GM21528 (cell line): Measurements from ENCODE around the gene ACLY.
"Not testable (repeated sequence)": the region's sequence is repeated elsewhere in the genome, so short reads cannot be mapped to it uniquely, and the experiment has no call there.

ENCODE experiments used
- ATAC-seq: cut with Tn5 transposase; IDR thresholded peaks from one replicate; pipeline ENCODE4 v1.9.1; 2021; ENCODE audit warnings: mild to moderate bottlenecking, moderate library complexity; ENCODE audit not compliant: unreplicated experiment, low FRiP score

ACLY gene

GRCh38 chr17:41941168-41941567 is 22.4 kb upstream of the ACLY start:
- no peak for ATAC-seq

GRCh38 chr17:41939693-41940090 is 20.9 kb upstream of the ACLY start:
- ATAC-seq: no peak

DNA sequence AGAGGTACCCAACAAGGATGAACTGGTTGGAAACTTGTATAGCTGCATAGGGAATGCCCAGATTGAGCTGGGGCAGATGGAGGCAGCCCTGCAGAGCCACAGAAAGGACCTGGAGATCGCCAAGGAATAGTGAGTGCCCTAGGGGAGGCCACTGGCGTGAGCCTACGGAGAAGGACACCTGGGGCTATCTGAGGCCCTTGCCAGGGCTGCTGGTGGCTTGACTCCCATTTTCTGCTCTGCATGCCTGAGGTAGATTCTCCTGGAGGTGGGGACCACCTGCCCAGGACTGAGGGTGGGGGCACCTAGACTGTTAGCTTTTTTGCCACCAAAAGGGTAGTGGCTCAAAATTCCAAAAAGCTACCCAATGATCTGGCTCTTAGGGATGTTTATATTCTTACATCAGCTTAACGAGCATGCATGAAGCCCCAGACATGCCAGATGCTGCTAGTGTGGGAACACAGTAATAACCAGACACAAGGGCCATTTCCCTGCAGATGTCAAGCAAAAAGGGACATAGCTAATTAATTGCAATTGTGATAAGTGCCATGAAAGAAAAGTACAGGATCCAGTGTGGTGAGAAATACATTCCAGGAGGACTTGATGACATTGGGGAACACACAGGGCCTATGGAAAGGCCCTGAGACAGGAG is 20.4 kb upstream of the ACLY start:
- ATAC-seq: no peak

- no peak for ATAC-seq
Observed at GRCh38 chr17:41937970-41938954, 19.5 kb upstream of the ACLY start.

- no peak for ATAC-seq
Observed at GRCh38 chr17:41935641-41936040, 16.9 kb upstream of the ACLY start.

DNA sequence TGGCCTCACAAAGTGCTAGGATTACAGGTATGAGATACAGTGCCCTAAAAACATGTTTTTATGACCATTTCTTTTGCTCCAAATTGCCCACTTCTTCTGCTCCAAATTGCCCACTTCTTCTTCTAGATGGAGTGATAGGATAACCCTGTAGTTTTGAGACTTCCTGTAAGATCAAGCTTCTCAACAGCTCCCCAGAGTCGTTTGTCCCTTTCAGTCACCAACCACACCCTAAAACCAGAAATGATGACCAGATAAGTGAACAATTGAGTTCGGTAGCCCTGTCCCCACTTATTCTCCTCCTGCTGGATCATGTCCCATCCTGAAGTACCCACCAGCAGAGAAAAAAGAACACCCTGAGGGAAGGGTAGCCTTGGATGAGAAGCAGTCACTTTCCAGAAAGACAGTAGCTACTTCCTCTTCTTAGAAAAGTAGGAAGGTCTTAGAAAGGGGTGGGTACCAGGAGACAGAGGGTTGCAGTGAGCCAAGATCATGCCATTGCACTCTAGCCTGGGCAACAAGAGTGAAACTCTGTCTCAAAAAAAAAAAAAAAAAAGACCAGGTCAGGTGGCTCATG is 14.2 kb upstream of the ACLY start:
- ATAC-seq: no peak

DNA sequence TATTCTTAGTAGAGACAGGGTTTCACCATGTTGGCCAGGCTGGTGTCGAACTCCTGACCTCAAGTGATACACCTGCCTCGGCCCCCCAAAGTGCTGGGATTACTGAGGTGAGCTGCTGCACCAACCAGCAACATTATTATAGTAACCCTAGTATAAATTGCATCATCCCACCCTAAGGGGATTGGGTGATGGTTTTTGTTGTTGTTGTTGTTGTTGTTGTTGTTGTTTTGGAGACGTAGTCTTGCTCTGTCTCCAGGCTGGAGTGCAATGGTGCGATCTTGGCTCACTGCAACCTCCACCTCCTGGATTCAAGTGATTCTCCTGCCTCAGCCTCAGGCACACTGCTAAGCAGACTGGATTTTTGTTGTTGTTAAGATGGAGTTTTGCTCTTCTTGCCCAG is 13.0 kb upstream of the ACLY start:
- ATAC-seq: not testable (repeated sequence)

DNA sequence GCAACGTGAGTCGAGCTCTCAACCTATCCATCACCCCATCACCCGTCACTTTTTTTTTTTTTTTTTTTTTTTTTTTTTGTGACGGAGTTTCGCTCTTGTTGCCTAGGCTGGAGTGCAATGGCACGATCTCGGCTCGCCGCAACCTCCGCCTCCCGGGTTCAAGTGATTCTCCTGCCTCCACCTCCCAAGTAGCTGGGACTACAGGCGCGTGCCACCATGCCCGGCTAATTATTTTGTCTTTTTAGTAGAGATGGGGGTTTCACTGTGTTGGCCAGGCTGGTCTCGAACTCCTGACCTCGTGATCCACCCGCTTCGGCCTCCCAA is 12.0 kb upstream of the ACLY start:
- not testable (repeated sequence) for ATAC-seq

- peak; percentile 87 for ATAC-seq
Observed at GRCh38 chr17:41930009-41930832, 11.5 kb upstream of the ACLY start, which contains the start of gene ODAD4. Gene ODAD4 (plus strand): TSS chr17:41930617. CDS start chr17:41930724, 107 bp downstream.

- no peak for ATAC-seq
Observed at GRCh38 chr17:41928693-41929251, 10.0 kb upstream of the ACLY start.

DNA sequence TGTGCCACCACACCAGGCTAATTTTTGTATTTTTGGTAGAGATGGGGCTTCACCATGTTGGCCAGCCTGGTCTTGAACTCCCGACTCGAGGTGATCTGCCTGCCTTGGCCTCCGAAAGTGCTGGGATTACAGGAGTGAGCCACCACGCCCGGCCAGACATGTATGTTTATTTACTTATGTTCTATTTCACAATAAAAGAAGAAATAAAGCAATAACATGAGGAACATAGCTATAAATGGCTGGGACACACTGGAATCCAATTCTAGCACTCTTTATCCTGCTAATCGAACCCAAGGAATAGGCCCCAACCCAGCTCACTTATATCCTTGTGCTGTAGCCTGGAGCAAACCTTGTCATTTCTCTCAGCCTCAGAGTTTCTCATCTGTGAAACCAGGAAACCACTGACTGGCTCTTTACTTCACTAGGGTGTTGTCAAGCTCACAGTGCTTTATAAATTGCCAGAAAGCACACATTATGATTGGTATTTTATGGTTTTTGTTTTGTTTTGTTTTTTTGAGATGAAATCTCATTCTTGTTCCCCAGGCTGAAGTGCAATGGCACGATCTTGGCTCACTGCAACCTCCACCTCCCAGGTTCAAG is 7.3 kb upstream of the ACLY start:
- ATAC-seq: no peak

- ATAC-seq: no peak
Observed at GRCh38 chr17:41920580-41920955, 1.8 kb upstream of the ACLY start.

DNA sequence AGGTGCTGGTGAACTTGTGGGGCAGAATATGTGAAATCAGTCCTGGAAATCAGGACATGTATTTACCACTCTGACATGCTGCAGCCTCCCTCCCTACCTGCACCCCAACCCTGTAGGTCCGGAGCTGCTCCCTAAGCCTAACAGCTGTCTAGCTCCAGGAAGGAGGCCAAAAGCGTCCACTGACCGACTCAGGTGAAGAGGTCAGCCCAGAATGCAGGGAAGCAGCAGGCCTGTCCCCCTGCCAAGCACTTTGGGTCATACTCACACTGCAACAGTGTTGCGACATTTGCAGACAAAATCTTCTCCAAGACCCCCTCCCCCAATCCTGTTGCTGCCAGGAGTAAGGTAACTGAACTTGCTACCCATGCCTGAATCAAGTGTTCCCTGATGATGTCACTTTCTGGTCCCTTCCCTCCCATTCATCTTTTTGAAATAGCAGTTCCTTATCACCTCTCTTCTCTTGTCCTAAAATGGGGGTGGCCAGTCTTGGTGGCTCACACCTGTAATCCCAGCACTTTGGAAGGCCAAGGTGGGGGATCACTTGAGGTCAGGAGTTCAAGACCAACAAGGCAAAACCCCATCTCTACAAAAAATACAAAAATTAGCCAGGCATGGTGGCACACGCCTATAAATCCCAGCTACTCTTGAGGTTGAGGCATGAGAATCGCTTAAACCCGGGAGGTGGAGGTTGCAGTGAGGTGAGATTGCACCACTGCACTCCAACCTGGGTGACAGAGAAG is 1.3 kb upstream of the ACLY start:
- no peak for ATAC-seq

GRCh38 chr17:41919165-41919817 is 540 bp upstream of the ACLY start:
- ATAC-seq: peak; percentile 18

DNA sequence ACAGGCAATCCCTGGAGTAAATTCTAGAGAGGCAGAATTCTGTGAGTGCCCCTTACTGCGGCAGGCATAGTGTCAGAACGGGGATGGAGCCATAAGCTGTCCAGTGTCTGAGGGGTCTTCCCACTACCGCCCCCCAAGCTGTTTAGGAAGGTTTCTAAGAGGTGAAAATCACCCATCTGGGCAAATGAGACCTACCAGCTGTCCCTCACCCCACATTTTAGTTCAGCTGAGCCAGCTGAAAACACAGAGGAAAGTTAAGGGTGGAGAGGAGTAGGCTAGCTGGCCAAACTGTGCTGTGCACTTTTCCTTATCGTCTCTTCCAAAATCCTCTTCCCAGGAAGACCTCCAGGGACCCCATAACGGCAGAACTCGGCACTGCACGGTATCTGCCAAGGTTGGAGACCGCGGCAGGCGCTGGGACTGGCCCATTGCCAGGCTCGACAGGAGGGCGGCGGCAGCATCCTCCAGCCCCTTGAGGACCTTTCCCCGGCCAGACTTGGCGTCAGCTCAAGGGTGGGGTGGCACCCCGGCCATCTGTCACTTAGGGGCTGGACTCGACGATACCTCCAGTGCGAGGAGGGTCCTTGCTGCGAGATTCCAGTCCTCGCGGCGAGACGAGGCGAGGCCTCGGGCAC is 955 bp downstream of the ACLY start:
- peak; percentile 15 for ATAC-seq

DNA sequence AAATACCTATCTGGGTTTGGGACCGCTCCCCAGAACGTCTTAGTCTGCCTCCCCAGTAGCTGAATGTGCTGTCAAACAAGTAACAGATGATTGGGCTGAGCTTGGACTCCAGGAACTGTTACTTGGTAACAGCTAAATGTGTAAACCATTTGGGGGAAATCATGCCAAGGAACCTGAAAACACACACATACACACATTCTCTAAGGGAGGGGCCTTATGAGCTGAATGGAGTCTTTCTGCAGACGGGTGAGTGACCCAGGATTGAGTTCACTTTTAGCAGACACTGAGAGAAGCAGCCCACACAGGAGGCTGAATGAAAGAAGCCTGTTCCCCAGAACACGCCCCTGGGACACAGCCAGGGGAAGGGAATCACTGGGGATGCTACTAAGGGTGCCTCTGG is 1.6 kb downstream of the ACLY start:
- ATAC-seq: no peak

- ATAC-seq: no peak
Observed at GRCh38 chr17:41915566-41915965, 3.2 kb downstream of the ACLY start.

DNA sequence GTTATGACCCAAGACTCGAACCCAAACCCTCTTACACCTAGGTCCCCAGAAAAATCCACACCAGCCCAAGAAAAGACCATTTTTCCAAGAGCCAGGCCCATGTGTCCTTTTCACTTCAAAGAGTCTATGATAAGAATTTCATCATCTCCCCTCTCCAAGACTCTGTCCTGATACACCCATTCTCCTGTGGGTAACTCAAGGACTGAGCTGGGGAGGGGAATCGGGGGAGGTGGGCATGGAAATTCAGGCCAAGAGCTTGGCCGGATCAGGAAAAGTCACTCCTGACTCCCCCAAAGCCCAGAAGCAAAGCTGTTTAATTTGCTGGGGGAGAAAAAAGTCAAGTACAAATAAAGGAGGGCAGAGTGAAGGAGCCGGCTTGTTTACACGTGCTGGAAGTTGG is 3.7 kb downstream of the ACLY start:
- ATAC-seq: no peak
